Measurements from ENCODE around the gene SCML1.

Gene SCML1

GRCh38 chrX:17736856-17737709, at the start of gene SCML1:
Gene SCML1 (plus strand): TSS chrX:17737493. CDS start chrX:17744187, 6,694 bp downstream.
- peak; percentile 82 to 84 for DNase-seq (ENCODE audit: low read depth in 2 of 2)

- no peak for DNase-seq (ENCODE audit: low read depth in 2 of 2)
Observed at GRCh38 chrX:17687648-17688047, 49.6 kb upstream of the SCML1 start.

GRCh38 chrX:17689971-17690409, 47.3 kb upstream of the SCML1 start:
- no peak for DNase-seq (ENCODE audit: low read depth in 2 of 2)

GRCh38 chrX:17692709-17693346, 44.5 kb upstream of the SCML1 start:
- DNase-seq (ENCODE audit: low read depth in 2 of 2), result no peak

- no peak for DNase-seq (ENCODE audit: low read depth in 2 of 2)
Observed at GRCh38 chrX:17697191-17697590, 40.1 kb upstream of the SCML1 start.

- no peak for DNase-seq (ENCODE audit: low read depth in 2 of 2)
Observed at GRCh38 chrX:17700976-17701375, 36.3 kb upstream of the SCML1 start.

GRCh38 chrX:17703201-17703600, 34.1 kb upstream of the SCML1 start:
- DNase-seq (ENCODE audit: low read depth in 2 of 2), result no peak

GRCh38 chrX:17705211-17705610, 32.1 kb upstream of the SCML1 start:
- no peak for DNase-seq (ENCODE audit: low read depth in 2 of 2)

- DNase-seq (ENCODE audit: low read depth in 2 of 2), result no peak
Observed at GRCh38 chrX:17706676-17707075, 30.6 kb upstream of the SCML1 start.

GRCh38 chrX:17707731-17708130, 29.6 kb upstream of the SCML1 start:
- no peak for DNase-seq (ENCODE audit: low read depth in 2 of 2)

GRCh38 chrX:17710871-17711301, 26.4 kb upstream of the SCML1 start:
- DNase-seq (ENCODE audit: low read depth in 2 of 2), result no peak

- no peak for DNase-seq (ENCODE audit: low read depth in 2 of 2)
Observed at GRCh38 chrX:17713288-17713687, 24.0 kb upstream of the SCML1 start.

- no peak for DNase-seq (ENCODE audit: low read depth in 2 of 2)
Observed at GRCh38 chrX:17718649-17719165, 18.6 kb upstream of the SCML1 start.

- no peak for DNase-seq (ENCODE audit: low read depth in 2 of 2)
Observed at GRCh38 chrX:17719711-17720110, 17.6 kb upstream of the SCML1 start.

GRCh38 chrX:17721715-17722114, 15.6 kb upstream of the SCML1 start:
- DNase-seq (ENCODE audit: low read depth in 2 of 2), result no peak

GRCh38 chrX:17725181-17725580, 12.1 kb upstream of the SCML1 start:
- DNase-seq (ENCODE audit: low read depth in 2 of 2), result no peak

GRCh38 chrX:17732138-17732783, 5.0 kb upstream of the SCML1 start:
- DNase-seq (ENCODE audit: low read depth in 2 of 2), result no peak

GRCh38 chrX:17735406-17735805, 1.9 kb upstream of the SCML1 start:
- no peak for DNase-seq (ENCODE audit: low read depth in 2 of 2)

- no peak for DNase-seq (ENCODE audit: low read depth in 2 of 2)
Observed at GRCh38 chrX:17736478-17736855, 826 bp upstream of the SCML1 start.

GRCh38 chrX:17737710-17737985, 355 bp downstream of the SCML1 start:
- DNase-seq (ENCODE audit: low read depth in 2 of 2), result peak; percentile 7

- peak; percentile 12 to 24 for DNase-seq (ENCODE audit: low read depth in 2 of 2)
Observed at GRCh38 chrX:17737986-17738713, 857 bp downstream of the SCML1 start.

Data from stimulated activated CD8-positive, alpha-beta memory T cell treated with anti-CD3 and anti-CD28 coated beads, Interleukin-7, amount 100 ng/mL, for 4 hours (primary cell).